ENCODE data around the gene VTN.

Gene VTN, protein sequence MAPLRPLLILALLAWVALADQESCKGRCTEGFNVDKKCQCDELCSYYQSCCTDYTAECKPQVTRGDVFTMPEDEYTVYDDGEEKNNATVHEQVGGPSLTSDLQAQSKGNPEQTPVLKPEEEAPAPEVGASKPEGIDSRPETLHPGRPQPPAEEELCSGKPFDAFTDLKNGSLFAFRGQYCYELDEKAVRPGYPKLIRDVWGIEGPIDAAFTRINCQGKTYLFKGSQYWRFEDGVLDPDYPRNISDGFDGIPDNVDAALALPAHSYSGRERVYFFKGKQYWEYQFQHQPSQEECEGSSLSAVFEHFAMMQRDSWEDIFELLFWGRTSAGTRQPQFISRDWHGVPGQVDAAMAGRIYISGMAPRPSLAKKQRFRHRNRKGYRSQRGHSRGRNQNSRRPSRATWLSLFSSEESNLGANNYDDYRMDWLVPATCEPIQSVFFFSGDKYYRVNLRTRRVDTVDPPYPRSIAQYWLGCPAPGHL

GRCh38 chr17:28370035-28370743 is at the start of gene VTN:
Gene VTN, minus strand, starts transcription at chr17:28370307. Its CDS starts 104 bp downstream, at chr17:28370203.
- no peak for DNase-seq

DNA sequence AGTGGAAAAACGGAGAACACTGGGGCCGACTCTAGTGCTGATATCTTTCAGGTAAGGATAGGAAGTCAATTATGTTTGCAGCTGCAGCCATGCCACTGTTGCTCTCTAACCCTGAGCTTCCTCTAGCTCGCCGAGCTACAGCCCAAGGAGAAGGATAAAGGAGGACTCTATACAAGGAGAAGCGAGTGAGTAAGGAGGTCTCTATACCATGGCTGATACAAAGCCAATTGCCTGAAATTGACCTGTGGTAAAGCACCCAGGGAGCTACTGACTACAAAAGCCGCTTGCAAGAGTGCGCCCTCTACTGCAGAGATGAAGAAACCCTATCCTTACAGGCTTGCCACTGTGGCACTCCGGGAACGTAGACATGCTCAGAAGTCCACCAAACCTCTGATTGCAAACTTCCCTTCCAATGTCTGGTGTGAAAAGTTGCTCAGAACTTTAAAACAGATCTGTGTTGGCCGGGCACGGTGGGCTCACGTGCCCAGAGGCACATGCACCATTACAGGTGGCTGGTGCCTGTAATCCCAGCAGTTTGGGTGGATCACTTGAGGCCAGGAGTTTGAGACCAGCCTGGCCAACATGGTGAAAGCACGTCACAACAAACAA is 46.7 kb upstream of the VTN start:
- peak; percentile 64 for DNase-seq

DNA sequence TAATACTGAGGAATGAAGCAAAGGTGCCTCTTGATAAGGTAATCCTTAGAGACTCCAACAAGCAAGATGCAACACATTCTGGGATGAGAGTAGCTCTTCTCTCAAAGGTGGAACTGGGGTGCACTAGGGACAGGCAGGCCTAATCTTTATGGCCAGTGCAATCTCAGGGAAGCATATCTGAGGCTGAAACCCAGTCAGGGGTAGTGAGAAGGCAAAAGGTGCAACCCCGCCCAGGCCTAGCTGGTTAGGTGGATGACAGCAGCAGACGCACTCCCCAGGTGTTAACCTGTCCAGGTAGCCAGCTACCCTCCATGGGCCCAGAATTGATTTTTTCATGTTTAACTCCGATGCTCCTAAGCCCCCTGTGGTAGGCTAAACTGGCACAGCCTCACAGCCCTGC is 45.8 kb upstream of the VTN start:
- DNase-seq, result no peak

- no peak for DNase-seq
Measured at GRCh38 chr17:28413804-28414203, 43.7 kb upstream of the VTN start.

DNA sequence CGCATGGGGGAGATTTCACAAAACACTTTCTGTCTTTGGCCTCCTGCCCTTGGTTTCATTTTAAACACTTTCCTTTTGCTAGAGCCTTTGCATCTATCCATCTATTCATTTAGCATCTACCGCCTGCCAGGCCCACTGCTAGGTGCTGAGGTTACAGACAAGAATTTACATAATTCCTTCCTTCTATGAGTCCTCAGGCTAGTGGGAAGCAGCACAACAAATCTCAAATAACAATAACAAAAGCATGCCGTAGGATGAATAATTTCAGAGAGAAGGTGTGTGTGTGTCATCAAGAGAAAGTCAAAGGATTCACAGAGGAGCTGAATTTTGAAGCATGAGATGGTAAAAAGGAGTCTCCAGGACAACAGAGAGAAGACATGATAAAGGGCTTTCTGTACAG is 42.0 kb upstream of the VTN start:
- DNase-seq, result no peak

DNA sequence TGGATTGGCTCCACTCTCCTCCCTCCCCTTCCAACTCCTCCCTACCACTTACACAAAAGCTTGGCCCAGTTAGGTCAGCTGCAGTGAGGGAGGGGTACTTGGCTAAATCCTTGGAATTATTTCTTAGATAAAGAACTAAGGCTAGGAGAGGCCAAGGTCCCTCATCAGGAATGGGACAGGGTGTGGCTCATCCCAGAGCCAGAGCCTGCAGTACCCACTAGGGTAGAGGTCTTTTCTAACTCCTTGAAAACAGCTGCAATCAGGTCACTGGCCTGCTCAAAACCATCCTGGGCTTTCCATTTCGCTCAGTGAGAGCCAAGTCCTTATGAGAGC is 37.8 kb upstream of the VTN start:
- no peak for DNase-seq

DNA sequence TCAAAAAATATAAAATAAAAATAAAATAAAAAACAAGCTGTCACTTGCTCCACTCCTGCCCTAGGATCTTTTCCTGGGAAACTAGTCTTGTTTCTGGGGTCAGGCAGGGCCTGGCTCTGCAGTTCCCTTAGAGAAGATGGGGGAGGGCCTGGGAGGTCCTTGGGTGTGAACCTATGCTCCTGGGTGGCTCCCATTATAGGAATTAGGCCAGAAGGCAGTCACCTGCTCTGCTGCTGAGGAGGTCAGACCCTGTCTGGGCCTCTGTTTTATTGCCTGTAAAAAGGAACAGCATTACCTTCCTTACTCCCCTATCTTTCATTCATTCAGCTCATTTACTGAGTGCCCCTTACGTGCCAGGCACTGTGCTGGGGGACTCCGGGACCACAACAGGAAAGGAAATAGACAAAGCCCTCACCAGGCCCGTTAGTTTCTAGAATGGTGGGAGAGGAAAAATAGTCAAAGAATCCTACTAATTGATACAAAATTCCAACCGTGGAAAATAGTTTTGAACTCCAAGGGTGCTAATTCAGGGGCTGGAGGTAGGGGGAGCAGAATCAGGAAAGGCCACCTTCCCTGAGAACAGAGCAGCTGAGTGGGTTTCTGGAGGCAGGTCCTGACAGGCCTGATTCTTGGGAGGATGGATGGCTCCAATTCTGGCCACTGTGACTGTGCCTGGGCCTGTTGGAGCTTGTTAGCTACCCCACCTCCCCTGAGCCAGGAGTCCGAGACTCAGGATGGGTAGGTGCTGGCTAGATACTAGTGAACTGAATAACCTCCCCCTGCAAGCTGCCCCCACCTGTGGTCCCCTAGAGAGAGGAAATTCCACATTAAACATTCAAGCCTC is 37.2 kb upstream of the VTN start:
- DNase-seq, result peak; percentile 87

DNA sequence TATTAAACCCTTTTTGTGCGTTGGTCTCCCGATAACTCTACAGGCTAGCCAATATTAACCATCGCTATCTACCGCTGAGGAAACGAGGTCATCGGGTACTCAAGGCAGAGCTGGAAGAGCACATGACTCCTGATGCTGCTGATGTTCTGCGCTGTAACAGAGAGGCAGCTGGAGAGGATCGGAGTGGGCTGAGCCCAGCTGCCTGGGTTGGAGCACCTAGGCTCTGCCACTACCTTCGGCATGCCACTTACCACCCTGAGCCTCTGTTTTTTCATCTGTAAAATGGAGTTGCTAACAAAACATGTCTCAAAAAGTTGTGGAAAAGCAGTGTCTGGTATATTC is 36.3 kb upstream of the VTN start:
- peak; percentile 45 for DNase-seq

DNA sequence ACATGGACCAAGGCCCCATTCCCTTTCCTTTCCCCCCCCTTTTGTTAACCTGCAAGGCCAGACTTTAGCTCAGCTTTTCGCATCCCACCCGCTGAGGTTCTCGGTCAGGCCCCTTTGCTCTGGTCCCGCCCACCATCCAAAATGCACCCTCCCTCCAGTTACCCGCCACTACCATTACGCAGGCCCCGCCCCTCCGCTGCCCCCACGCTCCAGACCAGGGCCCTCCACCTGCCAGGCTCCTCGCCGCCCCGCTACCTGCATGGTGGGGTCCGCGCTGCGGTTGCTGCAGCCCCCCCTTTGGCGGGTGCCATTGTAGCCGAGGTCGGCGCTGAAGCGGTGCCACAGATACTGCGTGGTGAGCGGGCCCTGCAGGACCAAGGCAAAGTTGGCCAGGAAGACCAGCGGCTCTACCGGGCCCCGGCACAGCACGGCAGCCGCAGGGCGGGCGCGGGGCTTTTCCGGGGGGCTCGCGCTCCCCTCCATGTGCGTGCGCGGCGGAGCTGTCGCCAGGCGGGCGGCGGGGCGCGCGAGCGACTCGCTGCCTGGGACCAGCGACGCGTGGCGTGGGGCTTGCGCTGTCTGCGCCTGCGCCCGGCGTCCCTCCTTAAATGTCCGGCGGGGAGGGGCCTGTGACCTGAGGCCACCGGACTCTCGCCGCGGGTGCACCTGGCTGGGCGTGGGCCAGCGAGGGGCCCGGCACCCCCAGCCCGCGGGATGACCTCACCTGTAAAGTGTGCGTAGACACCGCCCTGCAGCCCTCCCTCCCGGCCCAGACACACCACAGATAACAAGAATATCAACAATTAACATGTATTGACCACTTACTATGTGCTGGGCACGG is 35.7 kb upstream of the VTN start, which contains the start of gene SLC46A1:
Gene SLC46A1 (minus strand): TSS at position 581 of the 841 bp plus-strand sequence. CDS start 98 bp downstream, at position 483.
- peak; percentile 47 for DNase-seq

GRCh38 chr17:28404812-28405570 is 34.9 kb upstream of the VTN start:
- no peak for DNase-seq

DNA sequence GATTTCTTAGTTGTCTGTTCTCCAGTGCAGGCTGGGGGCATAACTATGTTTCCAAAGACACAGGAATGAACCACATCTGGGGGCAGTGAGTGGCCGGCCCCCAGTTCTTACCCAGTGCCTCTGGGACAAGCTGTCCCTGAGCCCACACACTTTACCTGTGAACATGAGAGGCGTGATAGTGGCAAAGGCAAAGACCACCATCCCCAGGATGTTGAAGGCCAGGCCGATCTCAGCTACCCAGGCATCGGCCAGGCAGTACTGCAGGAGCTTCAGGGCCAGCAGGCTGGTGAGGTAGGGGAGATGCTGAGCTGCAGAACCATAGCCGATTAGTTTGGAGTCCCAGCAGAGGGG is 34.3 kb upstream of the VTN start:
- no peak for DNase-seq

DNA sequence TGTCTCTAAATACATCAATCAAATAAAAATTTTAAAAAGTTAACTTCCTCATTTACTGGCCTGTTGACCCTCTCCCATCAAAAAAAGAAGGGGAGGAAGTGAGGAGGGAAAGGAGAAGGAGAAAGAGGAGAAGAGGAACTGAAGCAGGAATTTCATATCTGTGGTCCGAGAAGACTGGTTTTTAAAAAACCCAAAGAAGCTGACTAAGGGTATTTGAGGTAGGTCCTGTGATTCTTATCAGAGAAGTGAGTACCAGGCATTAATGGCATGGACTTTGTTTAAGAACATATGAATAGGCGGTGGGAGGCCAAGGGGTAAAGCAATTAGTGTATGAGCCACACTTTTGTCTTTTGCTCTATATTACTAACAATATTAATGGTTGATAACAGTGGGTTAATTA is 33.9 kb upstream of the VTN start:
- DNase-seq, result no peak

DNA sequence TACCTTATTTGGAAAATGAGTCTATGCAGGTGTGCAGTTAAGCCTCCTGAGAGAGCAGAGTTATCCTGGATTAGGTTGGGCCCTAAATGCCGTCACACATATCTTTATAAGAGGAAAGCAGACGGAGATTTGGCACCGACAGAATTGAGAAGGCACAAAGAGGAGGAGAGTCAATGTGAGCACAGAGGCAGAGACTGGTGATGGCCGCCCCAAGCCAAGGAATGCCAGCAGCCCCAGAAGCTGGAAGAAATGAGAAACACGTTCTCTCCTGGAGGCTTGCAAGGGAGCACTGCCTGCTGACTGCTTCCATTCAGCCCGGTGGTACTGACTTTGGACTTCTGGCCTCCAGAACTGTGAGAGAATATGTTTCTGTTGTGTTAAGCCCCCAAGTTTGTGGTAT is 32.7 kb upstream of the VTN start:
- no peak for DNase-seq

GRCh38 chr17:28402224-28402630 is 32.1 kb upstream of the VTN start:
- DNase-seq, result no peak

DNA sequence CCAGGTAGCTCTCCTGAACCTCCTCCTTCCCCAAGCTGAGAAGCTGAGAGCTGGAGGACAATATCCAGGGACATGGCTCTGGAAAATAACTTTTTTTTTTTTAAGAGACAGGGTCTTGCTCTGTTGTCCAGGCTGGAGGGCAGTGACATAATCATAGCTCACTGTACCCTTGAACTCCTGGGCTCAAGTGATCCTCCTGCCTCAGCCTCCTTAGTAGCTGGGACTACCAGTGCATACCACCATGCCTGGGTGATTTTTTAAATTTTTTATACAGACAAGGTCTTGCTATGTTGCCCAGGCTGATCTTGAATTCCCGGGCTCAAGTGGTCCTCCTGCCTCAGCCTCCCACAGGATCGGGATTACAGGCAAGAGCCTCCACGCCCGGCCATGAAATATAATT is 29.7 kb upstream of the VTN start:
- no peak for DNase-seq

DNA sequence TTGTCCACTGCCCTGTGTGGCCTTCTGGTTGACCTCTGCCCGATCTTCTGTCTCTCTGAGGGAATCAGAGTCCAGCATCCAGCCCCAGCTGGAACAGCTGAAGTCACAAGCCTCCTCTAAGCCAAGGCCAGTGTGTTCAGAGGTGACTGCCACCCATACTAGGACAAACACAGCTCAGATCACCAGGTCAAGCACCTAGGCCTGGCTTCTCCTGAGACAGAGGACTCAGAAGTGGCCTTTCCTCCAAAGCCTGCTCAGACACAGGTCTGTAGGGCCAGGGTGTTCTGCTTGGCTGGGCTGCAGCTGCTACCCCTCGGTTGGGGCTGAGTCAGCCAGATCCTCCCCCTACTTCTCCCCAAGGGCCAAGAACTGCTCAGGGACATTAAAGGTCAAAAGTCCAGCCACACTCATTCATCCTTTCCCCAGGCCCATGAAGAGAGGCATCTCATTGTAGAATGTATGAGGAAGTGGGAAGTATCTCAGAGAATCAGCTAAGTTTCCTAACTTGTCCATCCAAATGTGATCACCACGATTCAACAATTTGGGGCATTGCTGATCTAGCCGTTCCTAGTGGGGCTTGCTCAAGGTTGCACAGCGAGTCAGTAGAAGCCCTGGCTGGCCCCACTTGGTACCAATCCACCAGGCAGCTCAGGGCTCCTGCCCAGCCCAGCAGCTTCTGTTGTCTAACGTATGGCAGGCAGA is 28.3 kb upstream of the VTN start:
- DNase-seq, result no peak

GRCh38 chr17:28397687-28398279 is 27.7 kb upstream of the VTN start:
- DNase-seq, result no peak

DNA sequence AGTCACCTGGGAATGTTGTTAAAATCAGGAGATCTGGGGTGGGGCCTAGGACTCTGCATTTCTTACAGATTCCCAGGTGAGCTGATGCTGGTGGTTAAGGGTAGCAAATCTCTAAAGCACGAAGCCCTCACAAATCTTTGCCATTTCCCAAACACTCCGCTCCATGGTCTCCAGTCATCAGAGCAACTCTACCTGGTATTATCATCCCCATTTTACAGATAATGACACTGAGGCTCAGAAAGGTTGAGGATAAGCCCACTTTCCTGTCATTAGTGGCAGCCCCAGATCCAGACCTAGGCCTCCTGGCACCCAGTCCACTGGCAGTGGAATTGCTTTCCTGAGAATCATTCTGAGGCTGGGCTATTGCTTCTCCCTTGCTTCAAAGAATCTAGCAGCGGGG is 27.2 kb upstream of the VTN start:
- no peak for DNase-seq

DNA sequence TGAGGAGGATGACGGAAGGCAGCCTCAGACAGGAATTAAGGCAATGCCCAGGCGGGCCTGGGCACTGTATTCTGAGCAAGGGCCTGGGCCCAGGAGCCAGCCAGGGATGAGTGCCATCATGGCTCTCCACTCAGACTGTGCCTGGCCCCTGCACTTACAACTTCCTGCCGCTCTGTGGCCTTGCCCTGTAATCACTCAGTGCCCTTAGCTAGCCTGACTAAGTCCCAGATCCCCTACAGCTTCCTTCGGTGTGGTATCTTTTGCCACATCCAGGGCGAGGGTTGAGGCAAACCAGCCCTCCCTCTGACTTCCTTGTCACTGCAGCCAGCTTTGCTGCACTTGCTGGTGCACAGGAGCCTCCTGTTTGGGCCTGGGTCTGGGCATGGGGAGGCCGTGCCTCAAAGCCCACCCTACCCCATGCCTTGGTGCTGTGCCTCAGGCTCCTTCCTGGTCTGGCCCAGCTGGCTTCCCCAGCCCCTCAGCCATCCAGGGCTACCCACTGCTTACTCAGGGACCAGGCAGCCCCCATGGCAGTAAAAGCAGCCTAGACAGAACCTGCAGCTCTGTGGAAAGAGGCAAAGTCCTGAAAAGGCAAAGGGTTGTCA is 26.6 kb upstream of the VTN start:
- DNase-seq, result no peak

GRCh38 chr17:28395968-28396367 is 25.9 kb upstream of the VTN start:
- DNase-seq, result no peak

All from NCI-H1105 treated with DMSO at 0.1 percent for 48 hours (cell line).